NCI-H2196 (cell line): ENCODE data around the gene GDE1.

Experiments used
- DNase-seq: peaks from one replicate; lab custom pipeline; 2025; ENCODE audit not compliant: unreplicated experiment; lab: John Stamatoyannopoulos, UW

The GDE1 gene

GRCh38 chr16:19490619-19491018 lies 31.3 kb downstream of the GDE1 start:
- no peak for DNase-seq

- DNase-seq: no peak
Observed at GRCh38 chr16:19488213-19488640, 33.7 kb downstream of the GDE1 start.

- DNase-seq: no peak
Observed at GRCh38 chr16:19486750-19487325, 35.1 kb downstream of the GDE1 start.

- no peak for DNase-seq
Observed at GRCh38 chr16:19486051-19486450, 35.8 kb downstream of the GDE1 start.

- no peak for DNase-seq
Observed at GRCh38 chr16:19485611-19486010, 36.3 kb downstream of the GDE1 start.

GRCh38 chr16:19484096-19484495 lies 37.8 kb downstream of the GDE1 start:
- no peak for DNase-seq

- DNase-seq: no peak
Observed at GRCh38 chr16:19482291-19482690, 39.6 kb downstream of the GDE1 start.

GRCh38 chr16:19481769-19482168 lies 40.1 kb downstream of the GDE1 start:
- DNase-seq: no peak

GRCh38 chr16:19481296-19481695 lies 40.6 kb downstream of the GDE1 start:
- DNase-seq: no peak

- DNase-seq: no peak
Observed at GRCh38 chr16:19479302-19479721, 42.6 kb downstream of the GDE1 start.

- no peak for DNase-seq
Observed at GRCh38 chr16:19478505-19478904, 43.4 kb downstream of the GDE1 start.

GRCh38 chr16:19474617-19475016 lies 47.3 kb downstream of the GDE1 start:
- DNase-seq: no peak

GRCh38 chr16:19472482-19472881 lies 49.4 kb downstream of the GDE1 start:
- no peak for DNase-seq

GRCh38 chr16:19468300-19468699 lies 53.6 kb downstream of the GDE1 start:
- DNase-seq: no peak

- peak; percentile 46 for DNase-seq
Observed at GRCh38 chr16:19463468-19464315, 58.2 kb downstream of the GDE1 start.

GRCh38 chr16:19460397-19460796 lies 61.5 kb downstream of the GDE1 start:
- no peak for DNase-seq

- DNase-seq: no peak
Observed at GRCh38 chr16:19458722-19459379, 63.0 kb downstream of the GDE1 start.
